PFSK-1 (cell line): ENCODE measurements around the gene CMTM4.

Source experiments
- POLR2AphosphoS5 ChIP-seq: IDR thresholded peaks from 2 replicates; pipeline ENCODE4 v1.6.1; 2012; ENCODE audit warnings: low read depth, mild to moderate bottlenecking, control low read depth, low read length, moderate library complexity
- SIN3A ChIP-seq: IDR thresholded peaks from 2 replicates; pipeline ENCODE4 v1.6.1; 2012; ENCODE audit warnings: mild to moderate bottlenecking, low read length, moderate library complexity, borderline replicate concordance; ENCODE audit not compliant: insufficient read depth
- TAF1 ChIP-seq: IDR thresholded peaks from 2 replicates; pipeline ENCODE4 v1.6.1; 2012; ENCODE audit warnings: low read length, control low read depth, borderline replicate concordance; ENCODE audit not compliant: insufficient read depth

DNA sequence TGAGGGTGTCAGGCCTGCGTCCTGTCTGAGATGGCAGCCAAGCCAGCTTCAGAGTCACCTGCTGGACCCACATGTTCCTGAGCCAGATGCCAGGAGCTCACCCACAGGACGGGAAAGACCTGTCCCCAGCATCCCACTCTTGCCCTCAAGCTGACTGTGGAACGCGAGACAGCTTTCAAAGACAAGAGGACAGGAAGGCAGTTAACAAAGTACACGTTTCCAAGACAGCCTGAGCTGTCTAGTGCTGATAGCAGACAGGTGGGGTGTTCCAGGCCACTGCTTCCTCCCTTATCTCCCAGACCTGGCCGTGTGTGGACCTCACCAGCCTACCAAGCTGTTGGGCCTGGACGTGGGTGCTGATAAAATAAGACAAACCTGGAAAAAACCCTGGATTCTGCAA is 78.8 kb downstream of the CMTM4 start:
- no peak for TF ChIP-seq POLR2AphosphoS5
- no peak for TF ChIP-seq SIN3A
- TF ChIP-seq TAF1: no peak
